Parathyroid adenoma (tissue), 2 donors: ENCODE data around the gene GDF15.

Source experiments
- H2AFZ ChIP-seq: fragments of 300-600 bp; sonication (generic); one replicate; pipeline ENCODE4 v1.7.0; 2017; ENCODE audit warnings: antibody characterized with exemption, mild to moderate bottlenecking
- H3K27ac ChIP-seq: fragments of 300-600 bp; sonication (generic); one replicate; pipeline ENCODE4 v1.7.0; 2017
- H3K27me3 ChIP-seq: fragments of 300-600 bp; sonication (generic); one replicate; pipeline ENCODE4 v1.7.0; 2017; ENCODE audit warnings: low read length; ENCODE audit not compliant: control insufficient read depth, insufficient read depth
- H3K36me3 ChIP-seq: fragments of 300-600 bp; sonication (generic); one replicate; pipeline ENCODE4 v1.7.0; 2017; ENCODE audit warnings: low read length; ENCODE audit not compliant: control insufficient read depth, insufficient read depth
- H3K4me1 ChIP-seq: fragments of 300-600 bp; sonication (generic); one replicate; pipeline ENCODE4 v1.7.0; 2017; ENCODE audit warnings: control low read depth
- H3K4me2 ChIP-seq: fragments of 300-600 bp; sonication (generic); one replicate; pipeline ENCODE4 v1.7.0; 2017; ENCODE audit warnings: low read length
- H3K4me3 ChIP-seq: fragments of 300-600 bp; sonication (generic); one replicate; pipeline ENCODE4 v1.7.0; 2017; ENCODE audit warnings: low read depth, low read length
- H3K79me2 ChIP-seq: fragments of 300-600 bp; sonication (generic); one replicate; pipeline ENCODE4 v1.7.0; 2017; ENCODE audit warnings: control low read depth
- H3K9ac ChIP-seq: fragments of 300-600 bp; sonication (generic); one replicate; pipeline ENCODE4 v1.7.0; 2017; ENCODE audit warnings: mild to moderate bottlenecking
- H3K9me3 ChIP-seq: fragments of 300-600 bp; sonication (generic); one replicate; pipeline ENCODE4 v1.7.0; 2017; ENCODE audit warnings: low read length; ENCODE audit not compliant: control insufficient read depth
- CTCF ChIP-seq: fragments of 300-600 bp; sonication (generic); IDR thresholded peaks from one replicate; pipeline ENCODE4 v1.7.0; 2017; ENCODE audit warnings: antibody characterized with exemption, mild to moderate bottlenecking
- donor health status: primary hyperparathyroidism.

The GDF15 gene

GRCh38 chr19:18418483-18419194 lies 32.7 kb downstream of the GDF15 start:
- TF ChIP-seq CTCF, result no peak
- H3K9ac ChIP-seq, result no peak overlapping the region
- no peaks in the 10 kb centered on the region for H3K79me2 ChIP-seq
- H3K4me1 ChIP-seq, result peaks cover 21% of the 10 kb centered on the region
- H3K4me3 ChIP-seq, result peak overlapping the region; percentile 46
- peak overlapping the region; percentile 73 for H2AFZ ChIP-seq
- no peaks in the 10 kb centered on the region for H3K27me3 ChIP-seq
- no peaks in the 10 kb centered on the region for H3K36me3 ChIP-seq
- peak overlapping the region; percentile 76 for H3K4me2 ChIP-seq
- no peaks in the 10 kb centered on the region for H3K9me3 ChIP-seq
- H3K27ac ChIP-seq, result peak overlapping the region; percentile 51

GRCh38 chr19:18419195-18419698 lies 33.3 kb downstream of the GDF15 start, which contains the start of gene SSBP4:
SSBP4 (plus strand) TSS chr19:18419398; CDS start chr19:18419649, 251 bp downstream.
- peak within 1 kb of the TSS; percentile 51 for H3K27ac ChIP-seq
- no peak within 1 kb of the TSS for H3K9ac ChIP-seq
- TF ChIP-seq CTCF, result no peak
- no peaks in the 10 kb centered on the region for H3K36me3 ChIP-seq
- H2AFZ ChIP-seq, result peak within 1 kb of the TSS; percentile 73
- no peaks in the 10 kb centered on the region for H3K9me3 ChIP-seq
- peak within 1 kb of the TSS; percentile 86 for H3K4me2 ChIP-seq
- H3K4me3 ChIP-seq, result peak within 1 kb of the TSS; percentile 78
- no peaks in the 10 kb centered on the region for H3K79me2 ChIP-seq
- no peaks in the 10 kb centered on the region for H3K27me3 ChIP-seq
- peaks cover 22% of the 10 kb centered on the region for H3K4me1 ChIP-seq

DNA sequence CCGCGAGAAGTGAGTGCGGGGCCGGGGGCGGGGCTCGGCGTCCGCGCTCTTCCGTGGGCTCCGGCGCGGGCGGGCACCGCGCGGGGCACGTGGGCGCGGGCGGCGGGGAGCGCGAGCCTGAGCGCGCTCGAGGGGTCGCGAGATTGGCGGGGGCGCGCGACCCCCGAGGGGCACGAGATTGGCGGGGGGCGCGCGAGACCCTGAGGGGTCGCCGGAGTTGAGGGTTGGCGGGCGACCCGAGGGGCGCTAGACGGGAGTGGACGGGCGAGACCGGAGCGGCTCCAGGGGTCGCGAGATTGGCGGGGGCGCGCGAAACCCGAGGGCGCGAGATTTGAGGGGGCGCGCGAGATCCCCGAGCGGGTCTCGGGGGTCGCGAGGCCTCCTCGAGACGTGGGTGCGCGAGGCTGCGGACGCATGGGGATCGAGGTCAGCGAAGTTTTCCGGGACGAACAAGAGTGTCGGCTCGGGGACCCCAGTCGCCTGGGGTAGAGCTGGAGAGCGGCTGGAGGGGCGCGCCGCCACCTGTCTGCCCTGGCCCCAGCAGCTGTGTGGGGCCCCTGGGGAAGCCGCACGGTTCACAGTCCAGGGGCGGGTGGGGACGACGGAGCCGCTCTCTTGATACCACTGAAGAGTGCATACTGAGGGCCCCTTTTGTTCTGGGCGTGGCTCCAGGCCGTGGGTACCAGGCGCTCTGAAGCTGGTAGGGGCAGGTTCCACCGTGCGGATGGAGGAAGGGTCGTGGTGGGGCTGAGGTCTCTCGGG lies 33.9 kb downstream of the GDF15 start:
- Histone ChIP-seq H3K4me3 (peak overlapping the region; percentile 78), H3K9ac (no peak overlapping the region), H3K79me2 (no peaks in the 10 kb centered on the region), H3K4me1 (peaks cover 22% of the 10 kb centered on the region), H3K9me3 (no peaks in the 10 kb centered on the region), H3K27ac (peak overlapping the region; percentile 6), H3K27me3 (no peaks in the 10 kb centered on the region), H3K4me2 (peak overlapping the region; percentile 86), H3K36me3 (no peaks in the 10 kb centered on the region), H2AFZ (peak overlapping the region; percentile 40)
- TF ChIP-seq CTCF, result no peak

GRCh38 chr19:18420930-18421329 lies 35.0 kb downstream of the GDF15 start:
- Histone ChIP-seq H3K9me3 (no peaks in the 10 kb centered on the region), H3K4me2 (no peak overlapping the region), H2AFZ (no peak overlapping the region), H3K4me1 (peaks cover 24% of the 10 kb centered on the region), H3K9ac (no peak overlapping the region), H3K27ac (no peak overlapping the region), H3K4me3 (no peak overlapping the region), H3K79me2 (no peaks in the 10 kb centered on the region), H3K27me3 (no peaks in the 10 kb centered on the region), H3K36me3 (no peaks in the 10 kb centered on the region)
- TF ChIP-seq CTCF, result no peak
